Heart right ventricle (tissue), 16 donors: ENCODE results near the gene SAYSD1. TPM values are rescaled to one million over a fixed set of nuclear protein-coding genes. Genes with fewer than 3 reads are reported as not detected.
A peak's percentile ranks its signal among the peaks of the same experiment; 100 is the strongest.

ENCODE experiments used
- ATAC-seq, 8 donors: fragments of 200-7000 bp; cut with Tn5 transposase; one replicate each; pipeline ENCODE4 v1.9.1; 2020; ENCODE audit warnings: mild to moderate bottlenecking in 8 of 8, moderate library complexity in 8 of 8, moderate number of reproducible peaks in 1 of 8
- DNase-seq, 2 donors: peaks; one replicate each; pipeline ENCODE4 v3.0.0-alpha.2; 2020
- H3K27ac ChIP-seq, 10 donors: fragments of 200-600 bp; sonication (generic) in 2 of 10; one replicate each; pipeline versions ENCODE4 v1.5.0 to v1.8.0; 2020 to 2022; ENCODE audit warnings: mild to moderate bottlenecking in 3 of 10
- H3K27me3 ChIP-seq, 7 donors: fragments of 200-600 bp; one replicate each; pipeline ENCODE4 v1.8.0; 2021 to 2022; ENCODE audit warnings: mild to moderate bottlenecking in 2 of 7
- H3K36me3 ChIP-seq, 9 donors: fragments of 200-600 bp; sonication (generic) in 1 of 9; one replicate each; pipeline versions ENCODE4 v1.5.0 to v1.8.0; 2020 to 2022; ENCODE audit warnings: mild to moderate bottlenecking in 2 of 9
- H3K4me1 ChIP-seq, 9 donors: fragments of 200-600 bp; sonication (generic) in 1 of 9; one replicate each; pipeline versions ENCODE4 v1.5.0 to v1.8.0; 2020 to 2022; ENCODE audit warnings: mild to moderate bottlenecking in 4 of 9
- H3K4me3 ChIP-seq, 10 donors: fragments of 200-600 bp; sonication (generic) in 2 of 10; one replicate each; pipeline versions ENCODE4 v1.5.0 to v1.8.0; 2020 to 2022; ENCODE audit warnings: mild to moderate bottlenecking in 7 of 10, moderate library complexity in 2 of 10
- H3K9me3 ChIP-seq, 11 donors: fragments of 200-600 bp in 10 of 11; sonication (generic) in 2 of 11; one replicate each; pipeline versions ENCODE4 v1.5.0 to v1.8.0; 2013 to 2022; ENCODE audit warnings: mild to moderate bottlenecking in 2 of 11, control low read depth in 1 of 11, moderate library complexity in 1 of 11
- WGBS, 2 donors: extraction: QIAGEN DNeasy Blood & Tissue Kit; methylation state at CpG; one replicate each; pipeline ENCODE4 v1.1.7; 2013; ENCODE audit warnings: inconsistent platforms in 1 of 2; 5-methylcytosine and 5-hydroxymethylcytosine counted together
- intact Hi-C, 10 donors: fragments of 100-400 bp; cut with DNase I; formaldehyde crosslinking; loops; one replicate each; pipeline versions ENCODE4 v1.11.1 to v1.14.2; 2022
- long read RNA-seq, 3 donors: library from polyadenylated mRNA; unstranded; transcript quantifications; one replicate each; pipeline ENCODE4 v2.0.0, GENCODE V29; 2020 to 2021
- polyA plus RNA-seq, 2 donors: library from polyadenylated mRNA; stranded (reverse); fragments of 200-250 nt; gene quantifications; one replicate each; pipeline ENCODE4 v1.2.3, GENCODE V29; 2013
- total RNA-seq, 10 donors: library from RNA; stranded (reverse); fragmentation: NEBNext Ultra II Directional in 3 of 10; extraction: Animal tissue kit (Norgen Biotek cat#: 25700) in 3 of 10; gene quantifications; one replicate each; pipeline versions ENCODE4 v1.2.1 to v1.2.4, GENCODE V29; 2021 to 2023
- TF ChIP-seq, protein P1 (sequence below), 9 donors: fragments of 200-600 bp; sonication (generic) in 2 of 9; IDR thresholded peaks; one replicate each; pipeline versions ENCODE4 v1.5.0 to v1.8.0; 2021 to 2022; ENCODE audit warnings: antibody characterized with exemption in 9 of 9, mild to moderate bottlenecking in 5 of 9, moderate library complexity in 1 of 9
- donor health status: Arrhythmogenic right ventricular cardiomyopathy.
- donor health status: ischemic (EF 13 %, LVEDD 7.1; RV severe dilation, severe dysfunction).
- donor health status: healthy with polysubstance abuse.
- donor health status: DM: no; HTN: yes; CAD: no.
- donor health status: DM: no; HTN: no; CAD: no.
- donor health status: ischemic (EF 25% LVEDD 6.9; RV normal size, moderate dysfunction).
- donor health status: ischemic (EF 25% LVEDD 5.7; RV mildly dilated, moderate dysfunction).
- donor health status: healthy.
- donor health status: DM: yes; HTN: yes; CAD: no.
- donor health status: Ischemic cardiomyopathy.
- donor health status: ischemic (EF 35%, LVEDD 5.7; RV mildly dilated, moderate dysfunction).
- donor health status: nonischemic (EF 11% LVEDD 7.7; RV severe dilation, severe dysfunction).
- donor health status: DM: yes; HTN: yes; CAD: no.
- donor health status: PGD.
- donor health status: ischemic (EF 29% LVEDD 5.4; RV normal size, mild dysfunction).
- donor health status: nonischemic (EF 23%, LVEDD 6.1; RV moderate dilation, normal function).

SAYSD1 gene, protein sequence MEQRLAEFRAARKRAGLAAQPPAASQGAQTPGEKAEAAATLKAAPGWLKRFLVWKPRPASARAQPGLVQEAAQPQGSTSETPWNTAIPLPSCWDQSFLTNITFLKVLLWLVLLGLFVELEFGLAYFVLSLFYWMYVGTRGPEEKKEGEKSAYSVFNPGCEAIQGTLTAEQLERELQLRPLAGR
- 10 to 100 TPM in 1 of 10 donors, 1 to 10 TPM in 9; 6.4 to 10.4 (median 8.9) TPM for total RNA-seq
- 10 to 100 TPM in 1 of 2 donors, 1 to 10 TPM in 1; 7.3 to 11.5 TPM for polyA plus RNA-seq
- long read RNA-seq, donor 1, transcript SAYSD1-201 (2 exons, 2,020 nt), result major isoform, 17 of 17 reads
- long read RNA-seq, donor 1, partial matches to known transcripts, result 0 of 17 reads
- long read RNA-seq, donor 1, other reads (novel, unspliced or antisense), result 0 of 17 reads
- long read RNA-seq, donor 2, transcript SAYSD1-201 (2 exons, 2,020 nt), result major isoform, 10 of 11 reads
- long read RNA-seq, donor 2, partial matches to known transcripts, result 0 of 11 reads
- long read RNA-seq, donor 2, other reads (novel, unspliced or antisense), result 1 of 11 reads
- long read RNA-seq, donor 3, transcript SAYSD1-201 (2 exons, 2,020 nt), result major isoform, 9 of 10 reads
- long read RNA-seq, donor 3, partial matches to known transcripts, result 1 of 10 reads
- long read RNA-seq, donor 3, other reads (novel, unspliced or antisense), result 0 of 10 reads

DNA sequence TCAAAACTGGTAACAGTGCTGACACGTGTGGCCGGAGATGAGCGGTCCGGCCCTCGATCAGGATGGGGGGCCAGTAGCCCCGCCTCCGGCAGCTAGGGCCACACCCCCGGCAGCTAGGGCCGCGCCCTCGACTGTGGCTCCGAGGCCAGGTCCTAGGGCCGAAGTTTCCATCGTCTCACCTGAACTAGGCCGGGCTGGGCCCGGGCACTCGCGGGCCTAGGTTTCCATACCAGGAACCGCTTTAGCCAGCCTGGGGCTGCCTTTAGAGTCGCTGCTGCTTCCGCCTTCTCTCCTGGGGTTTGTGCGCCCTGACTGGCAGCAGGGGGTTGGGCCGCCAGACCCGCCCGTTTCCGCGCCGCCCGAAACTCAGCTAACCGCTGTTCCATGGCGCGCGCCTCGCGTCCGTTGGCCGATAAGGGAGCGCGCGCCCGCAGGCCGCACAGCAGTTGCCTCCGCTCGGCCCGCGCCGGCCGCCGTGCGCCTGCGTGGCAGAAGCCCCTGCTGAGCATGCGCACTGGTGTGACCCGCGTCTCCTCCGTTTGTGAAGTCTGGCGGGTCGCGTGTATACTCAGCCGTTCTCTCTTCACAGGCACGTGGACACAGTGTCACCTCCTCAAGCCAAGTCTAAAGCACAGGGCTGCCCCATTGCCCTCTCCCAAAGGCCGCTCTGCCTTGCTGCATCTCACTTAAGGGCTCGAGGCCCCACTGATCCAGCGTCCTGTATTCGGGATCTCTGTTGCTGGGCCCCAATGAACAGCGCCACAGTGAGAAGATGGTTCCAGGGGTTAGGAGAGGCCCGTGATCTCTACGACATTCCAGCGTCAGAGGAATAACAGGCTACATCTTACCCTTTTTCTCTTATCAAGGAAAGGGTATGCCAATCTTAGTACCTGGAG, at the start of gene SAYSD1:
Gene SAYSD1, minus strand, starts transcription at position 483 of the 896 bp plus-strand sequence. Its CDS starts 97 bp downstream, at position 386.
- 1 to 2% methylated on average over 68 of the region's 68 CpGs for WGBS, 2 donors
- H3K36me3 ChIP-seq, result peaks cover 0 to 17% (median 0%) of the 10 kb centered on the region in 9 donors
- ATAC-seq, result peak; percentile 98 to 100 (median 98)
- intact Hi-C loops, result no loop called here
- H3K4me3 ChIP-seq, result peak within 1 kb of the TSS; percentile 53 to 86 (median 73)
- H3K4me1 ChIP-seq, result peaks cover 0 to 36% (median 16%) of the 10 kb centered on the region in 9 donors
- H3K27ac ChIP-seq, result peak within 1 kb of the TSS; percentile 83 to 96 (median 95)
- TF ChIP-seq, protein P1, sequence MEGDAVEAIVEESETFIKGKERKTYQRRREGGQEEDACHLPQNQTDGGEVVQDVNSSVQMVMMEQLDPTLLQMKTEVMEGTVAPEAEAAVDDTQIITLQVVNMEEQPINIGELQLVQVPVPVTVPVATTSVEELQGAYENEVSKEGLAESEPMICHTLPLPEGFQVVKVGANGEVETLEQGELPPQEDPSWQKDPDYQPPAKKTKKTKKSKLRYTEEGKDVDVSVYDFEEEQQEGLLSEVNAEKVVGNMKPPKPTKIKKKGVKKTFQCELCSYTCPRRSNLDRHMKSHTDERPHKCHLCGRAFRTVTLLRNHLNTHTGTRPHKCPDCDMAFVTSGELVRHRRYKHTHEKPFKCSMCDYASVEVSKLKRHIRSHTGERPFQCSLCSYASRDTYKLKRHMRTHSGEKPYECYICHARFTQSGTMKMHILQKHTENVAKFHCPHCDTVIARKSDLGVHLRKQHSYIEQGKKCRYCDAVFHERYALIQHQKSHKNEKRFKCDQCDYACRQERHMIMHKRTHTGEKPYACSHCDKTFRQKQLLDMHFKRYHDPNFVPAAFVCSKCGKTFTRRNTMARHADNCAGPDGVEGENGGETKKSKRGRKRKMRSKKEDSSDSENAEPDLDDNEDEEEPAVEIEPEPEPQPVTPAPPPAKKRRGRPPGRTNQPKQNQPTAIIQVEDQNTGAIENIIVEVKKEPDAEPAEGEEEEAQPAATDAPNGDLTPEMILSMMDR (IDR thresholded peaks at IDR 0.05), result peak in 1 of 9 donors; percentile 3
- no peaks in the 10 kb centered on the region for H3K9me3 ChIP-seq
- DNase-seq, result peak; percentile 90 to 94
- no peaks in the 10 kb centered on the region for H3K27me3 ChIP-seq

DNA sequence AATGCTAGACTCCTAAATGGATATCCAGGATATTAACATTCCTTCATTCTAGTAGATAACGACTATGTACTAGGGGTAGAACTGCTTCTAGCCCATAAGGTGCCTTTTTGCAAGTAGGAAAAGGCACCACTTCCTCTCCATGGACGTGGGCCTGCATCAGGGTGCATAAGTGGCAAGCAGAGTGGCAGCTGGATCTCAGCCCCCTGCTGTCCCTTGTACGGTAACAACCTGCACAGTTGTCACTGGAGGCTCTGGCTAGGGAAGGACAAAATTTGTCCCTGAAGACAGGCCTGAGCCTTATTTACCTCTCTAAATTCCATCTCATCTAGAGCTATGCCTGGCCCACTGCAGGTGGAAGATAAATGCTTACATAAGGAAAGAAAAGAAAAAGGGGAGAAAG, 42.5 kb upstream of the SAYSD1 start:
- ATAC-seq, result no peak
- H3K4me3 ChIP-seq, result no peak overlapping the region
- H3K9me3 ChIP-seq, result peaks cover 0 to 6% (median 0%) of the 10 kb centered on the region in 11 donors
- H3K27ac ChIP-seq, result no peak overlapping the region
- 53 to 54% methylated on average over 3 of the region's 3 CpGs for WGBS, 2 donors
- DNase-seq, result no peak
- TF ChIP-seq, protein P1 (IDR thresholded peaks at IDR 0.05), result no peak
- H3K36me3 ChIP-seq, result no peaks in the 10 kb centered on the region
- peaks cover 0 to 17% (median 0%) of the 10 kb centered on the region in 7 donors for H3K27me3 ChIP-seq
- intact Hi-C loops, result no loop called here
- peaks cover 0 to under 1% (median 0%) of the 10 kb centered on the region in 9 donors for H3K4me1 ChIP-seq

DNA sequence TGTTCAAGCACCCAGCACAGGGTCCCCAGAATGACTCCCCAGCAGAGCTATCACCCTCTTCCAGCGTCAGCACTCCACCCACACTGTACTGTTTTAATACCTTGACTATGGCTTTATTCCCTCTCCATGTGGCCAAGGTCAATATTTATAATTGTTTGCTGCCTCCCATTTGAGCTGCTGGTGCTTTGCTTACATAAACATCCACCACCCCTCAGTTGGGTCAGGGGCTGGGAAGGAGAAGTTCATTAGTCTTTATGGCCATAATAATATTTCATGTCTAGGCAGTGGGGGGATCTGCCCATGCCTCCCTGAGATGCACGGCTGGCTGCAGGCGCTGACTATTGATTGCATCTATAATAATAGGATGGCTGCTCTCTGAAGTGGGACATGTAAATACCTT, 41.8 kb upstream of the SAYSD1 start:
- ATAC-seq (no peak), DNase-seq (no peak)
- intact Hi-C loops, result no loop called here
- Histone ChIP-seq H3K27me3 (peaks cover 0 to 21% (median 2%) of the 10 kb centered on the region in 7 donors), H3K36me3 (no peaks in the 10 kb centered on the region), H3K27ac (no peak overlapping the region), H3K9me3 (peaks cover 0 to 6% (median 0%) of the 10 kb centered on the region in 11 donors), H3K4me3 (no peak overlapping the region), H3K4me1 (peaks cover 0 to 7% (median 0%) of the 10 kb centered on the region in 9 donors)
- TF ChIP-seq, protein P1 (IDR thresholded peaks at IDR 0.05), result no peak
- 88 to 89% methylated on average over 3 of the region's 3 CpGs for WGBS, 2 donors

GRCh38 chr6:39154705-39155104, 39.7 kb upstream of the SAYSD1 start:
- Histone ChIP-seq H3K4me1 (peaks cover 0 to 12% (median 0%) of the 10 kb centered on the region in 9 donors), H3K9me3 (peaks cover 0 to 5% (median 0%) of the 10 kb centered on the region in 11 donors), H3K27ac (no peak overlapping the region), H3K36me3 (no peaks in the 10 kb centered on the region), H3K27me3 (peaks cover 0 to 33% (median 14%) of the 10 kb centered on the region in 7 donors), H3K4me3 (no peak overlapping the region)
- WGBS, 2 donors, result 63 to 87% methylated on average over 4 of the region's 4 CpGs
- intact Hi-C loops, result no loop called here
- no peak for ATAC-seq
- no peak for DNase-seq
- TF ChIP-seq, protein P1 (IDR thresholded peaks at IDR 0.05), result no peak
